ENCODE data around the gene JAM3.

- TF ChIP-seq POLR2AphosphoS5 (IDR thresholded peaks at IDR 0.05; ENCODE audit: borderline replicate concordance, low read depth, low read length) (no peak), EZH2 (IDR thresholded peaks at IDR 0.05) (no peak), FOXP2 (optimal IDR thresholded peaks at IDR 0.05; ENCODE audit: control extremely low read depth, extremely low read length, insufficient read depth) (no peak)
Measured at GRCh38 chr11:134041791-134042696, 26.8 kb upstream of the JAM3 start.

Data from SK-N-MC (cell line).